DLD1 (cell line): ENCODE results near the gene USP10.

Experiments
- in situ Hi-C: cut with HindIII; loops from 2 replicates; pipeline ENCODE4 v1.10.0; 2017; ENCODE audit warnings: low sequenced_read_pairs

The USP10 gene

DNA sequence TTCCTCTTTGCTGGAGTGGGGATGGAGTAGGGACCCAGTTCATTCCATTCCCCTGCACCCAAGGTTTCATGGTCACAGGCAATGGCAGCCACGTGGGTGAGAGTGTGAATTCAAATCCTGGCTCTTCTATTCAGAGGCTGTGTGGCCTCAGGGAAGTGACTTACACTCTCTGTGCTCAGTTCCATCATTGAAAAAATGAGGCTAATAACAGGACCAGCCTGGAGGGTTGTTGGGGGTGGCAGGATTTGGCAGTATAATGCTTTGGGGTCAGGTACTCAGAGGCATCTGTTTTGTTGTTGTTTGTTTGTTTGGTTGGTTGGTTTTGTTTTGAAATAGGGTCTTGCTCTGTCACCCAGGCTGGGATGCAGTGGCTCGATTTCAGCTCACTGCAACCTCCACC, 117.8 kb downstream of the USP10 start:
- in situ Hi-C loops = no loop called here

DNA sequence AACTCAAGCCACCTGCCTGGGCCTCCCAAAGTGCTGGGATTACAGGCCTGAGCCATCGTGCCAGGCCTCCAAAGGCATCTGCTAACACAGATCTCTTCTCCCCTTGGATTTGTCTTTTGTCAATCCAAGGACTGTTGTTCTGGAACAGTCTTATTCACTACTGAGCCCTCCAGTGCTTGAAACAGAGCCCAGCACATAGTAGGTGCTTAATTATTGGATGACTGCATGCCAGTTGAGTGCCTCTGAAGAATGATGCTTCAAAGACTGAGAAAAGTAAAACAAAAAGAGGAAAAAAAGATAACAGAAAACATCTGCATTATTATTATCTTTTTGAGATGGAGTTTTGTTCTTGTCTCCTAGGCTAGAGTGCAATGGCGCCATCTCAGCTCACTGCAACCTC, 118.3 kb downstream of the USP10 start:
- in situ Hi-C loops = no loop called here

DNA sequence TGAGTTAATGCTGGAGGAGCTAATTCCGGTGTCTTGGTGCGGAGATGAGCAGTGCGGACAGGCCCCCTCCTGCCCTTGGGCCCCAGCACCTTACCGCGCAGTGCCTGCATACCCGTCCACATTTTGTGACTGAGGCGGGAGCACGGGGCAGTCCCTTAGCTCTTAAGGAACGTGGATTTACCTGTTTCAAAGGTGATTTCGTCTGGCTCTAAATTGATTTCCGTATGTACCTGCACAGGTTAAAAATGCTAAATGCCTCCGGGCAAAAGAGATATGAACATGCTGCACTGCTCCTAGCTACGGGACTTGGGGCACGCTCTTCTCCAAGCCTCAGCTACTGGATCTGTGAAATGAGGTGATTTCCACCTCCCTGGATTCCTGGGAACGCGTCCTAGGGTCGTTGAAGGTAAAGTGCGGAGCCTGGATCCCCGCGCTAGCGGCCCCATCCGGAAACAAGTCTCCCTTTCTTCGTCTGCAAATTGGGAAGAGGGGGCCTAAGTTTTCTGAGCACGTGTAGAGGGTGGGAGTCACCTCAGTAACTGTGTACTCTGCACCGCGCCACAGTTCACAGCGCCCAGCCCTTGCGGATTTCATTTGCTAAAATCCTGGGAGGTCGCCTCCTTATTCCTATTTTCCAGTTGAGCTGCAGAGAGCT, 119.3 kb downstream of the USP10 start:
- in situ Hi-C loops = no loop called here

DNA sequence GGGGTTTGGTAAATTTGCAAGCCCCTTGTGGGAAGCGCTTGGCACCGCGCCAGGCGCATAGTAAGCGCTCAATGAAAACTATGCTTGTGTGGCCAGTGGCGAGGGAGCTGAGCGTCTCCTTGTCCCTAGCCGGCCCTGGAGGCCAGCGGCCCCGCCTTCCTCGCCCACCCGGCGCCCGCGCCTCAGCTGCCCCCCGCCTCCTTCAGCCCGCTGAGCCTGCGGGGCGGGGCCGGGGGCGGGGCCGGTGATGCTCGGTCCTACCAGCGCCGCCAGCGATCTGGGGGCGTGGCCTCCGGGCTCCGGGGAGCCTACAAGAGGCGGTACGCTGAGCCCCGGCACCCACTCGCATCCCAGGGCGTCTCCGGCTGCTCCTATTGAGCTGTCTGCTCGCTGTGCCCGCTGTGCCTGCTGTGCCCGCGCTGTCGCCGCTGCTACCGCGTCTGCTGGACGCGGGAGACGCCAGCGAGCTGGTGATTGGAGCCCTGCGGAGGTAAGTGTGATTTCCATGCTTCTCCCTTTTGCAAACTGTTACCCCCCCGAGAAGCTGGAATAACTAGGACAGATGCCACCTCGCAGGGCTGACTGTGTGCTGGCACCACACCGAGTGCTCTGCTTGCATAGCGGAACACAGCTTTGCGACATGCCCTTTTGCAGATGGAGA, 120.0 kb downstream of the USP10 start, which contains the start of gene CRISPLD2:
Gene CRISPLD2, plus strand, starts transcription at position 342 of the 661 bp plus-strand sequence. CDS start 18,511 bp downstream, outside the sequence.
- in situ Hi-C loops = no loop called here

DNA sequence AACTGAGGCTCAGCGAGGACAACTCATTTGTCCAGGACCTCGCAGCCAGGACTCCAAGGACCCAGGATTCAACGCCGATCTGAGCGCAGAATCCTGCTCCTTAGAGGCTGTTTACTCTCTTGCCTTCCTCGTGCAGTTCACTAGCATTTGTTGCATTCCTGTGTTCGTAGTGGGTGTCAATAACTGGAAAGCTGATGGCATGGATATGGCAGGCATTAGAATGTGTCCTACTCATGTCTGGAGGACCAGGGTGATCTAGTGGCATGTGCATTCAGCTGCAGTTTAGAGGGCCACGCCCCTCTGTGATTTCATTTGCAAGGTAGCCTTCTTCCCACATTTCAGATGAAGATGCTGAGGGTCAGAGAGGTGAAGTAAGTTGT, 120.5 kb downstream of the USP10 start:
- in situ Hi-C loops = no loop called here

DNA sequence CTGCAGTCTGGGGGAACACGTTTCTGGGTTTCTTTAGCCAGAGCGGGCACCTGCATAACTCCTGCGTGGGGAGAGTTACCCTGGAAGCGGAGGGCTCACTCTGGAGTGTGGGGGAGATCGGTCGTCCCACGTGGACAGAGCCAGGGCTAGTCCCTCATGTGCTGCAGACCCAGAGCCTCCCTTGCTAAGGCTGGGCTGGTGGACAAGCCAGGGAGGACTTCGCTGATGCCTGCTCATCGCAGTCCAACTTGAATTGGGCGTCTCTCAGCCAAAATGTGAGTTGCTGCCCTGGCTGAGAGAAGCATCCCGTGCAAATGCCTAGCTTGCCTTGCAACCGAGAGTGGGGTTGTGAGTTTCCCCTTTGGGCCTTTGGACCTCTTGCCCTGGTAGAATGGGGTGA, 121.0 kb downstream of the USP10 start:
- in situ Hi-C loops = no loop called here

DNA sequence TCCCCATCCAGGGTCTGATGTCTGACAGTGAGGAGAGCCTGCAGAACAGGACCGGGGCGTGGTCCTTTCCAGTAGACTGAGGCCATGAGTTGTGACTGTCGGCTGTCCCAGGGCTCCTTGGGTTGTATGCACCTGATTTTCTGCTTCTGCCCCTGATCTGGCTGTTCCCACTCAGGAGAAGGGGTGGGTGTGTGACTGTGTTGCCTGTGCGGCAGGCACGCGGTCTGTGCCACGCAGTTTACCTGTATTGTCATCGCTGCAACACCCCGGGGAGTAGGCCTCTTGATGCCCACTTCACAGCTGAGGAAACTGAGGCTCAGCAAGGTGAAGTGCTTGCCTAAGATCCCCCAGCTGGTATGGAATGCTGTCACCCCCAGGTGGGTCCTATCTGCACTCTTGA, 121.4 kb downstream of the USP10 start:
- in situ Hi-C loops = no loop called here

DNA sequence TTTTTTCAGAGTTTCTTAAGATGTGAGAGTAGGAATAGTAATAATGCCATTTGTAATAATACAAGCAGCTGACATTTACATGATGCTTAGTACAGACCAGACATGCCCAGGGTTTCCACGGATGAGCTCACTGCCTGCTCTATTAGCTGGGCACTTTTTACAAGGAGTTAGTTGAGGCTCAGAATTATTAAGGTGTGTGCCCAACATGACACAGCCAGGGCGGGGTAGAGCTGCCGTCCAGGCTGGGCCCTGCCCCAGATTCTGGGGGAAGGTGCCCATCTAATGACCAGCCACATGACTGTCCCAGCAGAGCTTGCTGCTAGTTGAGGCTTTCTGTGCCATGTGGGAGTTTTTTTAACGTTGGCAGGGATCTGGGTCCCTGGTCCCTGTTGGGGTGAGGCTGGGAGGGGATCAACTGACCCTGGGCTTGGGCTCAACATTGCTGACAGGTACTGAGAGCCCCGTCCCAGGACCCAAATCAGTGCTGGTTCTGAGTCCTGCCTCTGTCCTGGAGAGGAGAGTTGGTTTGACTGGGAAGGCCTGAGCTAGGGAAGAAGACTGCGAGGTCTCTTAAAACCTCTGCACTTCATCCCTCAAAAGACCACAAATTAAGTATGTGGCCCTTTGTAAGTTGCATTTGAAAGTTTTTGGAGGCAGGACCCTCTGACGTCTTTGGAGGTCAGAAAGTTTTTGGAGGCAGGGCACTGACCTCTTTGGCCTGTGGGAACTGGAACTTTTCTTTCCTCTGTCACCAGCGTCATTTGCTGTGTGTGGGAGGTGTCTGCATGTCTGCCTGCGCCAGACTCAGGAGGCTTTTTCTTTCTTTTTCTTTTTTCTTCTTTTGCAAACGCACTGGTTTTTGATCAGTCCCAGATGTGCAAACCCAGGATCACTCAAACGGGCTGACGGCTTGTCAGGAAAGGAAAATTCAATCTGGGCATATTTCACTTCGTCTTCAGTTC, 122.2 kb downstream of the USP10 start:
- in situ Hi-C loops = no loop called here

DNA sequence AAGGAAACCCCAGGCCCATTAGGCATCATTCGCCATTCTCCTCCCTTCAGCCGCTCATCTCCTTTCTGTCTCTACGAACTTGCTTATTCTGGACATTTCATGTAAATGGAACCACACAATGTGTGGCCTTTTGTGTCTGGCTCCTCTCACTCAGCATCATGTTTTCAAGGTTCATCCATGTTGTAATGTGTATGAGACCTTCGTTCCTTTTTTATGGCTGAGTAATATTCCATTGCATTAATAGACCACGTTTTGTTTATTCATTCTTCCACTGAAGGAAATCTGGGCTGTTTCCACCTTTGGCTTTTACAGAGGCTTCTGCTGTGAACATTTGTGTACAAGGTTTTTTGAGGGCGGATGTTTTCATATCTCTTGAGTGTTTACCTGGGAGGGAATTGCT, 123.2 kb downstream of the USP10 start:
- in situ Hi-C loops = no loop called here

DNA sequence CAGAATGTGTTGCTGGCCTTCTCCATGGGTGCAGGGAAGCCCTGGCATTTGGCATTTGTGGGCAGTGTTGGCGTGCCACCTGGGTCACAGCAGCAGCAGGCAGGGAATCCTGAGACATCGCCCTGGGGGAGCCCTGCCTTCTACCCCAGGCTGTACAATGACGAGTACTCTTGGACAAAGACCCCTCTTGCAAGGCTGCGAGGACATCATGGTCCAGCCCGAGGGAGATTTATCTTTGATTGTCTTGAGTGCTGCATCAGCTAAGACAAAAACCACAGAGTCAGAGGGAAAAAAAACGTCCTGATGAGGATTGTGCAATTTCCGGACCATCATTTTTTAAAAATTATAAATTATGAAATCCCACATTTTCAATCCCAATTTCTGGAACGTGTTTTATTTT, 123.7 kb downstream of the USP10 start:
- in situ Hi-C loops = no loop called here

DNA sequence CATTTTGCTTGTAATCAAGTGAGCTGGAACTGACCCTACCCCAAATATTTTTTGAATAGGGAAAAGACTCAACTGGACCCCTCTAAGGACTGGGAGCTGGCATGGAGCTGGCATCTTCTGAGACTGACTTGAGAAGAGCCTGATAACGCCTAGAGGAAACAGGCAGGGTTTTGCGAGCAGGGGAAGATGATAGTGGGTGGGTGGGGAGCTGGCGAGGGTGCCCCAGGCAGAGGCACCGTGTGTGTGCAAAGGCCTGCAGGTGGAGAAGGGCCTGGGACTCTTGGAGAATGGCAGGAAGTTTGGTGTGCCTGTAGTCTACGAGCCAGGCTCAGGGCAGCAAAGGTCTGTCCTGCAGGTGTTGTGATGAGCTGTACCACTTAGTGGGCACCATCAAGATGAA, 124.1 kb downstream of the USP10 start:
- in situ Hi-C loops = no loop called here

DNA sequence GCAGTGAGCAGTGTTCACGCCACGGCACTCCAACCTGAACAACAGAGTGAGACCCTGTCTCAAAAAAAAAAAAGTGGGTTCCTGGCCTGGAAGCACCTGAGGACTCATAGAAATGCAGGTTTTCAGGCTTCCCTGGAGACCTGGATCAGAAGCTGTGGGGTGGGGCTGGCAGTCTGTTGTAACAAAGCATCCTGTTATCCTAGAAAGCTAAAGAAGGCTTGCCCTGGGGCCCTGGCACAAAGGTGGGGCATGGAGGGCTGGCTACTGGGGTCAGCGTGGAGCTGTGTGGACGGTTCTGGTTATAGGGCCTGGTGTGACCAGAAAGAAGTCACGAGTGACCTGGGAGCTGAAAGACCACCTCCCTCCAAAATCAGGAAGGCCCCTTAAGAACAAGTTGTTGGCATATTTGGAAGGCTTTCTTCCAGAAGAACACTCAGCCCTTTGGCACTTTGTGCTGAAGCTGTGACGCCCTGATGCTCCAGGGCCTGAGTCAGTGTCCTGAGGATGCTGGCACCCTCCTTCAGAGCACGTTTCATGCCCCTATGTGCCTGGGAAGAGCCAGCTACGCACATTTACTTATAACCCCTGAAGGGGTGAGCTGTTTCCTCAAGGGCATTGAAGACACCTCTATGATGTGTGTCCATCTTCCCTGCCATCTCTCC, 126.2 kb downstream of the USP10 start:
- in situ Hi-C loops = no loop called here

DNA sequence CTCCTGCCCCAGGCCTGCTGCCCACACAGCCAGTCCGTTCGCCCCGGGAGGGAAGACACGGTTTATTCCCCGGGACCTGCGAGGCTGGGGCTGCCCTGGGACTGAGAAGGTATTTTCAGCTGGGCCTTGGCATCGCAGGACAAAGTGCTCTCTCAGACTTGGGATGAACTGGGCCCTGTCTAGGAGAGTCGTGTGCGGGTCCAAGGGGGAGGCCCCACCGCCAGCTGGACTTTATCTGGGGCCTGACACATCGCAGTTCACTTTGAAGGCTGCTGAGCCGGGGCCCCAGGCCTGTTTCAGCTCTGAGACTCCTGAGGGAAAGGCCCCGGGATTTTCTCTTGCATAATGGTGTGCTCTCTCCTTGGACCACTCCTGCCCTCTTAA, 126.8 kb downstream of the USP10 start:
- in situ Hi-C loops = no loop called here

DNA sequence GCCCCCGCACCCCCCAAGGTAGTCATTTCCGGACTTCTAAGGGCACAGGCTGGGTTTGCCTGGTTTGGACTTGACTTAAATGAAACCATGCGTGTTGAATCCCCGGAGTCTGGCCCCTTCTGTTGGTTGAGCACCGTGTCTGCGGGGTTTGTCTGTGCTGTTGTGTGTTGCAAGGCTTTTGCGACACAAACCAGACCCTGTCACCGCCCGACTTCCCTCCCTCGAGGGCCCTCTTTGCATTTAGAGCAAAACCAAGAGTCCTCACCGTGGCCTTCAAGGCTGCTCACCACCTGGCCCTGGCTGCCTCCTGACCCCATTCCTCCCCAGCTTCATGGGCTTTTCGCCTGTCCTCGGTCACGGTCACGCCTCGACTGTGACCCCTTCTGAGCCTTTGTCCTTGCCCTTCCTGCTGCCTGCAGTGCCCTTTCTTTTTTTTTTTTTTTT, 127.4 kb downstream of the USP10 start:
- in situ Hi-C loops = no loop called here

DNA sequence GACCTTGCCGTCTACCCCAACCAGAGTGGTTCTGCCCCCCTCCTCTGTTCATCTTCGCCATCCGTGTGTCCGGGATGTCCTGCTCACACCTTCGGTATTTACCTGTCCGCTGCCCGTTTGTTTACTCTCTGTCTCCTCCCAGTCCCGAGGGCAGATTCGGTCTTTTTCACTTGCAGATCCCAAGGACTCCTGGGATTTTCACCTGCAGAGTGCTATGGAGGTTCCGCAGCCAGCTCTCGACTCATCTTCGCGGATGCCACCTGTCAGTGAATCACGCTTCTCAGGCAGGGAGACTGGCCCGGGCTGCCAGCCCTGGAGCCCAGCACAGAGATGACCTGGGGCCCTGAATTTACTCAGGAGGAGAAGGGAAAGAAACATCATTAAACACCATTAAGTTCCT, 128.1 kb downstream of the USP10 start:
- in situ Hi-C loops = no loop called here

DNA sequence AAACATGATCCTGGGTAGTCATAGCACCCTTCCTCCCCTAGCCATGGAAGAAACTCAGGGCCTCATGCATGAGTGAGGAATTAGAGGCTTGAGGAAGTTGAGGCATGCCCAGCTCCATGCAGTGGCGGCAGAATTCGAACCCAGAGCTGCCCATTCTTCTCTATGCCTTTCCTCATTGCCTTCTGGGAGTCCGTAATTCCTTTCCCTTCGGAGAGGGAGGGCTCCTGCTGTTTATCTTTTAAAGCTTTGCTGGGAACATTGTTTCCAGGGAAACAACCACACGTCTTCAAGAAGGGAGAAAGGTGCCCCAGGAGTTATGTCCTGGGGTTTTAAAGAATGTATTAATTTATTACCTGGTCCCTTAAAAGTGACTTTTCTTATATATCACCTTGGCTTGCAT, 128.5 kb downstream of the USP10 start:
- in situ Hi-C loops = no loop called here
